HEK293 (cell line): Measurements from ENCODE around the gene CFAP90.

Experiments
- ATF2 ChIP-seq: fragments of 450-650 bp; formaldehyde crosslinking; IDR thresholded peaks from 2 replicates; pipeline ENCODE4 v1.5.1; 2016; ENCODE audit warnings: missing biosample characterization, missing genetic modification characterization, low read depth
- CTCF ChIP-seq: fragments of 450-650 bp; formaldehyde crosslinking; IDR thresholded peaks from 2 replicates; pipeline ENCODE4 v1.5.1; 2016; ENCODE audit warnings: missing biosample characterization, missing genetic modification characterization
- PRDM6 ChIP-seq: fragments of 450-650 bp; formaldehyde crosslinking; IDR thresholded peaks from 2 replicates; pipeline ENCODE4 v1.5.1; 2017; ENCODE audit warnings: missing biosample characterization, missing genetic modification characterization
- SP2 ChIP-seq: fragments of 450-650 bp; formaldehyde crosslinking; IDR thresholded peaks from 2 replicates; pipeline ENCODE4 v1.5.1; 2016; ENCODE audit warnings: missing biosample characterization, missing genetic modification characterization
- ZBTB7A ChIP-seq: fragments of 450-650 bp; formaldehyde crosslinking; IDR thresholded peaks from 2 replicates; pipeline ENCODE4 v1.5.1; 2016; ENCODE audit warnings: low read depth, missing biosample characterization, missing genetic modification characterization
- ZNF121 ChIP-seq: fragments of 450-650 bp; formaldehyde crosslinking; IDR thresholded peaks from 2 replicates; pipeline ENCODE4 v1.5.1; 2016; ENCODE audit warnings: missing biosample characterization, missing genetic modification characterization
- ZNF174 ChIP-seq: fragments of 450-650 bp; formaldehyde crosslinking; IDR thresholded peaks from 2 replicates; pipeline ENCODE4 v1.5.0; 2017; ENCODE audit warnings: missing biosample characterization, mild to moderate bottlenecking, missing genetic modification characterization
- ZNF24 ChIP-seq: fragments of 450-650 bp; formaldehyde crosslinking; IDR thresholded peaks from 2 replicates; pipeline ENCODE4 v1.5.1; 2016; ENCODE audit warnings: missing biosample characterization, missing genetic modification characterization
- ZNF266 ChIP-seq: fragments of 450-650 bp; formaldehyde crosslinking; IDR thresholded peaks from 2 replicates; pipeline ENCODE4 v1.5.1; 2016; ENCODE audit warnings: missing biosample characterization, missing genetic modification characterization, low read depth
- ZNF274 ChIP-seq, 2 experiments: fragments of 200-500 bp in 1 of 2; fragments of 450-650 bp in 1 of 2; sonication (Bioruptor generic) in 1 of 2; formaldehyde crosslinking in 1 of 2; IDR thresholded peaks; 2 replicates each; pipeline versions ENCODE4 v1.5.1 to v1.6.1; 2014 to 2016; ENCODE audit warnings: borderline replicate concordance in 1 of 2, inconsistent platforms in 1 of 2, low read length in 1 of 2, missing biosample characterization in 1 of 2, missing genetic modification characterization in 1 of 2
- ZNF362 ChIP-seq: fragments of 450-650 bp; formaldehyde crosslinking; IDR thresholded peaks from 2 replicates; pipeline ENCODE4 v1.5.1; 2016; ENCODE audit warnings: missing biosample characterization, missing genetic modification characterization
- ZNF510 ChIP-seq: fragments of 450-650 bp; formaldehyde crosslinking; IDR thresholded peaks from 2 replicates; pipeline ENCODE4 v1.5.1; 2018; ENCODE audit warnings: mild to moderate bottlenecking, missing genetic modification characterization, missing biosample characterization; ENCODE audit not compliant: insufficient replicate concordance
- ZNF544 ChIP-seq: fragments of 450-650 bp; formaldehyde crosslinking; IDR thresholded peaks from 2 replicates; pipeline ENCODE4 v1.5.0; 2017; ENCODE audit warnings: missing biosample characterization, missing genetic modification characterization
- ZNF830 ChIP-seq: fragments of 450-650 bp; IDR thresholded peaks from 2 replicates; pipeline ENCODE4 v1.5.0; 2018; ENCODE audit warnings: missing biosample characterization, missing genetic modification characterization, low read depth, mild to moderate bottlenecking, moderate library complexity

GRCh38 chr5:7845557-7845956, 5.4 kb downstream of the CFAP90 start:
- no peak for TF ChIP-seq ZNF510 (tag by site-specific recombination)
- no peak for TF ChIP-seq ZNF266 (tag by site-specific recombination)
- TF ChIP-seq CTCF (tag by site-specific recombination) = no peak
- TF ChIP-seq ZBTB7A (tag by site-specific recombination) = no peak
- TF ChIP-seq ZNF362 = no peak
- no peak for TF ChIP-seq ZNF544 (tag by site-specific recombination)
- TF ChIP-seq ATF2 = no peak
- no peak for TF ChIP-seq ZNF24
- no peak for TF ChIP-seq ZNF274 (IDR thresholded peaks at IDR 0.05; ENCODE audit: low read length)
- TF ChIP-seq ZNF274 (tag by site-specific recombination; IDR thresholded peaks at IDR 0.05; ENCODE audit: borderline replicate concordance) = no peak
- TF ChIP-seq ZNF121 = no peak
- no peak for TF ChIP-seq SP2 (tag by site-specific recombination)
- no peak for TF ChIP-seq ZNF830 (tag by site-specific recombination)
- no peak for TF ChIP-seq ZNF174 (tag by site-specific recombination)
- TF ChIP-seq PRDM6 (tag by site-specific recombination) = no peak
